Fibroblast of skin of left quadriceps (primary cell): ENCODE results near the gene TRIM6.
"Not testable (repeated sequence)": the region's sequence is repeated elsewhere in the genome, so short reads cannot be mapped to it uniquely, and the experiment has no call there.

Experiments
- DNase-seq, 2 experiments: peaks; one replicate each; pipeline ENCODE4 v3.0.0-alpha.2; 2013; ENCODE audit warnings: low read depth in 2 of 2

The TRIM6 gene

DNA sequence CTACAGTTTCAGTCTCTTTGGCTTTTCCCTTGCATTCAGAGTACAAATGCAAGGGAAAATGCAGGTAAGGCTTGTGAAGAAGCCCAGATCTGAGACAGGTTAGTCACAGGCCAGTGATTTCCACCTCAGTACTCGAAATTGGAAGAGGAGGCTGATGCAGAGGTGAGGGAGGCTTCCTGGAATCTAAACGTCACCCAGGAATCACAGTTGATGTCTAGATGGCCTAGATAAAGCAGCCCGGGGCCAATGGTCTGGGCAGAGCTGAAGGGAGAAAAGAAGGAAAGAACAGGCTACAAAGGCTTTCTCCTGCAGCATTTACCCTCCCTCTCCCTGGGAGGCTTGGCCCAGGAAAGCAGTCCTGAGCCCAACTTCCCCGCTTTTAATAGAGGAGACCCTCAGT, 8.5 kb downstream of the TRIM6 start:
- DNase-seq = no peak

DNA sequence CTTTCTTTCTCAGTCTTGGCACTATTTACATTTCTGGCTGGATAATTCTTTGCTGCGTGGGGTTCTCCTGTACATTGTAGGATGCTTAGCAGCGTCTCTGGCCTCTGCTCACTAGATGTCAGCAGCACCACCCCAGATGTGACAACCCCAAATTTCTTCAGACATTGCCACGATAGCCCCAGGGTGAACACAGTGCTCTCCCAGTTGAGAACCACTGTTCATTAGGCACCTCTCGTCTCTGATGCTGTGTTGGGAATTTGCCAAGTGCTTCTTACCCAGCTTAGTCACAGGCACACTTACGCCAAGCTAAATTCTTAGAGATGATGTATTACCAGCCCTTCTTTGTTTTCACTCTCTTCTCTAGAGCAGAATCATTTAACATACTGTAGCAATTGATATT, 9.4 kb downstream of the TRIM6 start:
- no peak for DNase-seq

DNA sequence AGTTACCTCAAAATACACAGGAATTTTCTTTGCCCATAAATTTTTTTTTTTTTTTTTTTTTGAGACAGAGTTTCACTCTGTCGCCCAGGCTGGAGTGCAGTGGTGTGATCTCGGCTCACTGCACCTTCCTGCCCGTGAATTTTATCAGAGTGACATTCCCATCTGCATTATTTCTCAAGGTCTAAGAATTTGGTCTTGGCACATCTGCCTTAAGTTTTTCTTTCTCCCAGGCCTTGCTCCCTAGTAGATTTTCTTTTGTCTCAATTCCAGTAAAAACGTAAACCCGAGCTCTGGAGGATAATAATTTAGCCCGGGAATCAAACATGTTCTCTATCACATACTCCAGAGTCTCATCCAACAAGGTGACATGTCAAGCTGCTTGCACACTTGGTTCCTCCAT, 12.4 kb downstream of the TRIM6 start:
- no peak for DNase-seq

DNA sequence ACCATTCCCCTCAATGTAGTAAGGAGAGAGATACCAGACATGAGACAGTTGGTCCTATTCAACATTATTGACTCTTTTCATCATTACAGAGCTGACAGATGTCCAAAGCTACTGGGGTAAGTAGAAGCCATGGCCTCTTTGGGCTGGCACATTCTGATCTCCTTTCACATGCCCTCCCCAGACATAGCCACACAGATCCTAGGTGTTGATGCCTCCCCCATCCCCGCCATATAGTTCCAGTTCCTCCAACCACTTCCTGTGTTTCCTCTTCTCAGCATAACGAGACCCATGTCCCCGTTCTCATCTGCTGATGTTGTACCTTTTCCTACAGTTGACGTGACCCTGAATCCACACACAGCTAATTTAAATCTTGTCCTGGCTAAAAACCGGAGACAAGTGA, 14.0 kb downstream of the TRIM6 start:
- no peak for DNase-seq

DNA sequence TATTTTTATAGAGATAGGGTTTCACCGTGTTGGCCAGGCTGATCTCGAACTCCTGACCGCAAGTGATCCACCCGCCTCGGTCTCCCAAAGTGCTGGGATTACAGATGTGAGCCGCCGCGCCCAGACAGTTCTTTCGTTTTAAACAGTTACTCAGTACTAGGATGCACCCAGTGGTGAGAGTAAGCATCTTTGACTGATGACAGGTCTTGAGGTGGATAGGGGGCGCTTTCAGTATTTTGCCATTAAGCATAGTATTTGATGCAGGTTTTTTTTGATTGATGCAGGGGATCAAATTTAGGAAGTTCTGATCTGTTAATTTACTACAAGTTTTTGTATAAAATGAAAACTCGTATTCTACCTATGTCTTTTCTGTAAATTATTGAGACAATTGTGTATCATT, 15.2 kb downstream of the TRIM6 start:
- DNase-seq = no peak

DNA sequence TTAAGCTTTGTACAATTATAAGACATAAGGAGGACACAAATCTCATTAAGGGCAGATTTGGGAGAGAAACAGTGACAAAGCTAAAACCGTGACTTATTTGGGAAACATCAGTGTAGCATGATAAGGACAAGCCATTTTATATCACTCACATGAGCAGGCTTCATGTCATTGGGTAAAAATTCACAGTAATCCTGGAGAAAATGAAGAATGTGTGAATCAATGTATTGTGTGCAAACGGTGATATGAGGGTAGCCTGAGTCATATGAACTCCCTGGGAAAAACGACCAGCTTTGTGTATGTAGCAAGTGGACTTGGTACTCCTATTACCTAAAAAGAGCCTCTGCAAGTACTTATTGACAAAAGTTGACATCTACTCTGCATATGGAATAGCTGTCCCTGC, 22.4 kb downstream of the TRIM6 start:
- no peak for DNase-seq

DNA sequence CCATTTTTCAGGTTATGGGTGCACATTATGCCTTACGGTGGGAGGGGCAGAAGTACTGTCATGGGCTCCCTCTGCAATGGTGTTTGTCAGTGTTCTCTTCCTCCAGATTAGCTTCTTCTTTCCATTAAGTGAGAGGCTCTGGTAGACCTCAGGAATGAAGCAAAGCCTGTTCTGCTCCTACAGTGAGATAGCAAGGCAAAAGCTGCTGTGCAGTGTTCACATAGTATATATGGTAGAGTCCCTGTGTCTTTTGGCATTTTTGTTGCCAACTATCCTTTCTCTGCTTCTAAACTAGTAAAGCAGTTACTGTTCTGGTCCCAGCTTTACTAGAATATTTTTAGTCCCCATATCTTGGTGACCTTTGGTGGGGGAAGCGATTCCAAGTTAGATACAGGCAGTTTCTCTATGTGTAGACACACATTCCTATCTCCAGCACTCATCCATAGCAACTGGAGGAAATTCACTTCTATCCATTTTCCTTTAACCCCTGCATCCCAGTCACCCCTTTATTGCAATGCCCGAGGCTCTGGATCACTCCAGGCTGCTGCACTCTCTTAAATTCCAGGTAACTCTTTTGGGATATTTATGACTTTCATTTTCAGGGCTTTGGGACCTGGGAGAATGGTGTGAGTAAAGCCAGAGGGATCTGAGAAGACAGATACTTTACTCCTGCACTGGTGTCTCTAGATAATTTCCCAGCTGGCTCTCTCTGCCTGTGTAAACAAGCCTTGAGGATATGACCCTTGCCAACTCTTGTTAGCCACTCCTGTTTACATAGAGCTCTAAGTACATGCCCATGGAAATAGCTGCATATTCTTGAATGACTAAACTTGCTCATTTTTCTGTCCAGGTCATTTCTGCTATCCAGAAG, 24.4 kb downstream of the TRIM6 start:
- no peak for DNase-seq

DNA sequence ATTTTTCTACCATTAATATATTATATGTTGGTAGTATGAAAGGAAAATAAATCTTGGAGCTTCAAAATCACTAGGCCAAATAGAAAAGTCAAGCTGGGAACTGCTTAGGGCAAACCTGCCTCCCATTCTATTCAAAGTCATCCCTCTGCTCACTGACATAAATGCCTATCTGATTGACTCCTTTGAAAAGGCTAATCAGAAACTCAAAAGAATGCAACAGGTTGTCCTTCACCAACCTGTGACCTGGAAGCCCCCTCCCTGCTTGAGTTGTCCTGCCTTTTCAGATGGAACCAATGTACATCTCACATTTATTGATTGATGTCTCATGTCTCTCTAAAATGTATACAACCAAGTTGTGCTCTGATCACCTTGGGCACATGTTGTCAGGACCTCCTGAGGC, 25.1 kb downstream of the TRIM6 start:
- DNase-seq = no peak

DNA sequence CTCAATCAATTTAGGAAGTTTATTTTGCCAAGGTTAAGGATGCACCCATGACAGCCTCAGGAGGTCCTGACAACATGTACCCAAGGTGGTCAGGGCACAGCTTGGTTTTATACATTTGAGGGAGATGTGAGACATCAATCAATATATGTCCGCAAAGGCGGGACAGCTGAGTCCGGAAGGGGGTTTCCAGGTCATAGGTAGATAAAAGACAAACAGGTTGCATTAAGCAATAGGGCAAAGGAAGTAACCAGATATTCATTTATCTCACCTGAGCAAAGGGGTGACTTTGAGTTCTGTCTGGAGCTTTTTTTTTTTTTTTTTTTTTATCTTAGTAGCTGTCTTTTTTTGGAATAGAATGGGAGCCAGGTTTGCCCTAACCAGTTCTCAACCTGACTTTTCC, 26.4 kb downstream of the TRIM6 start:
- DNase-seq = no peak

DNA sequence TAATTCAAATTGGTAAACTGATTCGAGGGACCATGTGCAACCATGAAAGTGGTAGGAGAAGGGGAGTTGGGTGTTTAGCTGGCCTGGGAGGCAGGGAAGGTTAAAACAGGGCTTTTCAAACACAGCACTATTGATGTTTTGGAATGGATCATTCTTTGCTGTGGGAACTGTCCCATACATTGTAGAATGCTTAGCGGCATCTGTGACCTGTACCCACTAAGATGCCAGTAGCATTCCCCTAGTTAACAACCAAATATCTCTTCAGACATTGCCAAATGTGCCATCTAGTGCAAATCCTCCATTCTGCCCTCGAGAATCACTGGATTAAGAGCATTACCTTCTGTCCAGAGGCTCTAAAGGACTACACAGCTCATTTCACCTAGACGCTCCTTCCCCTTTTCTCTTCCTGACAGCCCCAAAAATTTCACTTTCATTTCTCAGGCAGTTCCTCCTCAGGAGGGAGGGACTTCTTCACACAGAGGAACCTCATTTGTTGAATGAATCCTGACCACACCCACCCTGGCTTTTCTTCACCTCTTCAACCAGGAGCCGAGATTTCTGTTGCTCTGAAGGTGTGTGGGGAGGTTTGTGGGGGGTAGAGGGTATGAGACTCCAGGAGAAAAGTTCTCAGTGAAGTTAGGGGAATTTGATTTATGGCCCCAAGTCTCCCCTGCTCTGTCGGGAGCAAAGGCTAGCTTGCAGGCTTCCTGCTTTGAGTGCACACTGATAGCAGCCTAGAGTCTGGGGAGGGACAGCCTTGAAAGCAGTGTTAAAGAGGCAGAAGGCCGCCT, 28.2 kb downstream of the TRIM6 start, which contains the start of gene TRIM34:
Gene TRIM34 (plus strand): TSS at position 513 of the 791 bp plus-strand sequence. CDS start 7,331 bp downstream, outside the sequence.
- no peak for DNase-seq

DNA sequence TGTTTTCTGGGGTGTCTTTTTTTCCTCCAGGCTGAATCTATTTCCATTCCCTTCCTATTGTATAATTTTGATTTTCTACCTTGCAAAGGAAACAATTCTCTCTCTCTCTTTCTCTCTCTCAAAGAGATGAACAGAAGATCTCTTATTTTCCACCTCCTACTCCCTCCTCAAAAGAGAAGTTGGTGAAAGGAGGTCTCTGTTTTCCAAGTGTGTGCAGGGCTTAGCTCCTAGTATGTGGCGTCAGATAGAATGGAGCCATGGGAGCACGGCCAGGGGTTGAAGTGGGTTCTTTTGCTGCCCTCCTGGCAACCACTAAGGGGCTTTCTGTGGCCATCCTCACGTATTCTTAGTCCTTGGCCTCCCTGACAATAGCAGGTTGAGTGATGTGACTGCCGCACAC, 28.8 kb downstream of the TRIM6 start:
- DNase-seq = no peak

DNA sequence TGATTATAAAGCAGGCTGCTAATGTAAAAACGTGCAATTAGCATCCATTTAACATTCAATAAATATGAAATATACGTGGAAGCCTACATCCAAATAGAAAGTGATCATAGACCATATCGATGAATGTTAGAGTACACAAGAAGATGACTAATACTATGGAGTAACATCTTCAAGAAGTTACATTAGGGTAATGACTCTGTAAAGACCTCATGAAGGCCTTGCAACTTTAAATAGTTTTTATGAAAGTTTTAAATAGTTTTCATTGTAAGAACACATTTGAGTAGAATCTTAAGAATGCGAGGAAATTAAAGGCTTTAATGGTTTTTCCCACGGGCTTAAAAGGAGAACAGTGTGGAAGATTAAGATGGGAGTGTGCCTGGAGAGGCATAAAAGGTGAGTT, 29.8 kb downstream of the TRIM6 start:
- peak in 1 of 2 experiments; percentile 22 for DNase-seq

DNA sequence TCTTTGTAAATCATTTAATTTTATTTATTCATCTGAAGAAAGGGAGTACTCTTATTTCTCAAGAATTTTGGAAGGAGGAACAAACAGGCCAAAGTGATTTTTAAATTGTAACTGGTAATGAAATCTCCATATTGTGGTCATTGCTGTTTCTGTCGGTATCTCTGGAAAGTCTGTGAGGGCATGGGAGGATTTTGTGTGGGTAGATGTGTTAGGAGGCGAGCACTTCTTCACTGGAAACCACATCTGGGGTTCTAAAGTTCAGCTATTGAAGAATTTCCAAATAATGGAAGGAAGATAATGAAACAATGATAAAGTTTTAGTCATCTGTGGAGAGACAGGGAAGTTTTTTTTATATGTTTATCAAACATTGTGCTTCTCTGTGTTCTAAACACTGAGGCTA, 35.0 kb downstream of the TRIM6 start:
- no peak for DNase-seq

DNA sequence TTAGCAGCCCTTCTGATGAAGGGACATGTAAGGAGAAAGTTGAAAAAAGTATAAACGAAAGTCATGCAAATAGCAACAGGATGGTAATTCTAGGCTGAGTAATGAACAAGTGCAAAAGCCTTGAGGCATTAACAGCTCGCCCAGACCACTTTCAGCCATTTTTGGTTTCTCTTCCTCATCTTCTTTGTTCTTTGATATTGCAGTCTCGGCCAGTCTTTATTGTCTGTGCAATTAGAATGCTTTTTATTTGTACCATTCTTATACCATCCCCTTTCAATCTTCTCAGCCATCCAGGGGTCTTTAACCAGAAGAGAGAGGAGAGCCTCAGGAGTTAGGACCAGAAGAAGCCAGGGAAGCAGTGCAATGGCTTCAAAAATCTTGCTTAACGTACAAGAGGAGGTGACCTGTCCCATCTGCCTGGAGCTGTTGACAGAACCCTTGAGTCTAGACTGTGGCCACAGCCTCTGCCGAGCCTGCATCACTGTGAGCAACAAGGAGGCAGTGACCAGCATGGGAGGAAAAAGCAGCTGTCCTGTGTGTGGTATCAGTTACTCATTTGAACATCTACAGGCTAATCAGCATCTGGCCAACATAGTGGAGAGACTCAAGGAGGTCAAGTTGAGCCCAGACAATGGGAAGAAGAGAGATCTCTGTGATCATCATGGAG, 35.7 kb downstream of the TRIM6 start:
- no peak for DNase-seq

DNA sequence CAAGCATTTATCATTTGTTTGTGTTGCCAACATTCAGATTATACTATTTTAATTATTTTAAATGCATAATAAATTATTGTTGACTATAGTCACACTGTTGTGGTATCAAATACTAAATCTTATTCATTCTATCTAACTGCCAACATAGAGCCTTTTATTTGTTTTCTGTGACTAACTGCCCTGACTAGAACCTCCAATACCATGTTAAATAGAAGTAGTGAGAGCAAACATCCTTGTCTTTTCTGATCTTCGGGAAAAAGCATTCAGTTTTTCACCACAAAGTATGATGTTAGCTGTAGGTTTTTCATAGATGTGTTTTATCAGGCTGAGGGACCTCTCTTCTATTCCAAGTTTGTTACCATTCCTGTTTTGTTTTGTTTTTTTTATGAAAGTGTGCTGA, 43.5 kb downstream of the TRIM6 start:
- no peak for DNase-seq

DNA sequence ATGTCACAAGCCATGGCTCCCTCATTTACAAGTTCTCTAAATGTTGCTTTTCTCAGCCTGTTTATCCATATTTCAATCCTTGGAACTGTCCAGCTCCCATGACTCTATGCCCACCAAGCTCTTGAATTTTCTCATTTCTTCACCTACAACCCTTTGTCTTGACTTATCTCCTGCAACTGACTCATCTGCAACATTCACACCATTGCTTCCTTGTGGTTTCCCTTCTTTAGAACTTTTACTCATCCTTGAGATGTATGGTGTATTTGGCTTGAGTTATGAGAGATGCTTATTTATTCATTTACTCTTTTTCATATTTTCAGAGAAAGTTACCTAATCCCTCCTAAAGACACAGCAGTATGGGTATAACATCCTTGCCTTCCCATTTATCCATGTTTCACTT, 47.1 kb downstream of the TRIM6 start:
- no peak for DNase-seq

DNA sequence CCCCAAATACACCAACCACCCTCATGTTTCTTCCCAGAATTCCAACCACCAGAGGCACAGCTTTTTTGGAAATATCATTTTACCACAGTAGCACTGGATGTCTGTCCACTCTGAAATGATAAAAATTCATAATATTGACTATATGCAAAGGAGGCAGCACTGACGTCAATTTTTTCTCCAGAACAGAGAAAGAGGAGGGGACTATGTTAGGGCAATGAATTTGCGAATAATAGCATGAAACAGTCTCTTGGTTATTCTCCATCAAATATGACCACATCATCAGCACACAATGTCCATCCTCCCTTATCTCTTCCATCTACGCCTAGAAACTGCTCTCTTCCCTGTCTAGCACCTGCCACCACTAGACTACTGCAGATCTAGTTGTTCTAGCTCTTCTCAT, 49.7 kb downstream of the TRIM6 start:
- DNase-seq = no peak

DNA sequence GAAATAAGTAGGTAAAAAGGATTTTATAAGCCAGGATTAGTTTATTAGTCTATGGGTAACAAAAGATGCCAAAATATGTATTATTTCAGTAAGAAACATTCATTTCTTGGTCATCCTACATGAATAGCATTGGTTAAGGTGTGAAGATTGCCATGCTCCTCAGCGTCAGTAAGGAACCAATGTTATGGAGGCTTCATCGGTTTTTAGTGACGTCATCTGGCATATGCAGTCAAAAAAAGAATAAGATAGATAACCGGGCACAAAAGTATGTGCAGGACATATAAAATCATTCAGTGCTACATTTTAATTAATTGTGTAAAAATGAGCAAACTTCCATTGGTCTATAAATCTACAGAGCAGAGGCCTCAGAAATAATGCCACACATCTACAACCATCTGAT, 59.0 kb downstream of the TRIM6 start:
- DNase-seq = no peak

DNA sequence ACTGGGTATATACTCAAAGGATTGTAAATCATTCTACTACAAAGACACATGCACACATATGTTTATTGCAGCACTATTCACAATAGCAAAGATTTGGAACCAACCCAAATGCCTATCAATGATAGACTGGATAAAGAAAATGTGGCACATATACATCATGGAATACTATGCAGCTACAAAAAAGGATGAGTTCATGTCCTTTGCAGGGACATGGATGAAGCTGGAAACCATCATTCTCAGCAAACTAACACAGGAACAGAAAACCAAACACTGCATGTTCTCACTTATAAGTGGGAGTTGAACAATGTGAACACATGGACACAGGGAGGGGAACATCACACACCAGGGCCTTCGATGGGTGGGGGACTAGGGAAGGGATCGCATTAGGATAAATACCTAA, 60.5 kb downstream of the TRIM6 start:
- not testable (repeated sequence) for DNase-seq

DNA sequence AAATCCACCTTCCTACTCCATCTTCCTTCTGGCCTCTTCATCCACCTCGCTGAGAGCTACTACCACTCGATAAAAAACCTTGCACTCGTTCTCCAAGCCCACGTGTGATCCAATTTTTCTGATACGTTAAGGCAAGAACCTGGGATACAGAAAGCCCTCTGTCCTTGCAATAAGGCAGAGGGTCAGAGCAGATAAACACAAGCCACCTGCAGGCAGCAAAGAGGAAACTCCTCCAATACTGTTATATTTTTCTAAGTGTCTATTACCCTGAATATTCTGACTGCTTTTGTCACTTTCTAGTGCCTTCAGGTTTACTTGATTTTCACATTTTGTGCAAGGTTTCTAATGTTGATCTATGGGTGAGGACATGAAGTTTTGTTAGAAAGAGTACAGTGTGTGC, 61.9 kb downstream of the TRIM6 start:
- no peak for DNase-seq
